Measurements from ENCODE around the gene DOCK11. TPM values are rescaled to one million over a fixed set of nuclear protein-coding genes. Genes with fewer than 3 reads are reported as not detected.

DOCK11 gene
- total RNA-seq, 2 donors from 2014 or later, result 3.1 to 3.4 TPM

- H3K4me3 ChIP-seq (ENCODE audit: low read length), result no peak overlapping the region
- no peak overlapping the region for H3K27ac Mint-ChIP-seq
- no peak overlapping the region for H3K9ac ChIP-seq (ENCODE audit: extremely low read depth, low read length, poor library complexity, severe bottlenecking)
- no peak overlapping the region for H3K27ac ChIP-seq (ENCODE audit: low read depth, low read length)
- no peaks in the 10 kb centered on the region for H3K4me1 Mint-ChIP-seq
- no peaks in the 10 kb centered on the region for H3K27me3 Mint-ChIP-seq (ENCODE audit: insufficient read depth)
- peaks cover 23% of the 10 kb centered on the region for H3K9me3 Mint-ChIP-seq
- no peaks in the 10 kb centered on the region for H3K4me1 ChIP-seq (ENCODE audit: control insufficient read depth, insufficient read depth, low read length)
- no peaks in the 10 kb centered on the region for H3K27me3 ChIP-seq (ENCODE audit: control insufficient read depth, insufficient read depth, low read length, poor library complexity, severe bottlenecking)
- WGBS, 2 experiments (ENCODE audit: insufficient coverage in 1 of 2, insufficient read length in 1 of 2), result 97% methylated on average over 6 of the region's 8 CpGs; no CpG with 5 or more reads in 1 of the 2 experiments
- no peaks in the 10 kb centered on the region for H3K36me3 ChIP-seq (ENCODE audit: control insufficient read depth, insufficient read depth, low read length)
- no peak for TF ChIP-seq CTCF (conservative IDR thresholded peaks at IDR 0.05)
- DNase-seq, result no peak
- no peaks in the 10 kb centered on the region for H3K9me3 ChIP-seq (ENCODE audit: control insufficient read depth, low read length)
- no peak overlapping the region for H3K4me3 Mint-ChIP-seq
- no peaks in the 10 kb centered on the region for H3K36me3 Mint-ChIP-seq (ENCODE audit: low read depth)
These were observed 125.6 kb downstream of the DOCK11 start for GRCh38 chrX:118621081-118621759.

- H3K4me1 ChIP-seq (ENCODE audit: control insufficient read depth, insufficient read depth, low read length), result no peaks in the 10 kb centered on the region
- Mint-ChIP-seq H3K36me3 (ENCODE audit: low read depth) (no peaks in the 10 kb centered on the region), H3K4me3 (no peak overlapping the region), H3K4me1 (no peaks in the 10 kb centered on the region), H3K9me3 (peaks cover 32% of the 10 kb centered on the region), H3K27me3 (ENCODE audit: insufficient read depth) (no peaks in the 10 kb centered on the region), H3K27ac (no peak overlapping the region)
- H3K27ac ChIP-seq (ENCODE audit: low read depth, low read length), result no peak overlapping the region
- no peaks in the 10 kb centered on the region for H3K9me3 ChIP-seq (ENCODE audit: control insufficient read depth, low read length)
- no peak overlapping the region for H3K4me3 ChIP-seq (ENCODE audit: low read length)
- TF ChIP-seq CTCF (conservative IDR thresholded peaks at IDR 0.05), result no peak
- no peak overlapping the region for H3K9ac ChIP-seq (ENCODE audit: extremely low read depth, low read length, poor library complexity, severe bottlenecking)
- H3K36me3 ChIP-seq (ENCODE audit: control insufficient read depth, insufficient read depth, low read length), result no peaks in the 10 kb centered on the region
- no peaks in the 10 kb centered on the region for H3K27me3 ChIP-seq (ENCODE audit: control insufficient read depth, insufficient read depth, low read length, poor library complexity, severe bottlenecking)
- 80 to 97% methylated on average over 1 to 3 of the region's 3 CpGs for WGBS, 2 experiments (ENCODE audit: insufficient coverage in 1 of 2, insufficient read length in 1 of 2)
- DNase-seq, result no peak
These were observed 127.4 kb downstream of the DOCK11 start for GRCh38 chrX:118623062-118623461.

- Mint-ChIP-seq H3K27ac (no peak overlapping the region), H3K36me3 (ENCODE audit: low read depth) (no peaks in the 10 kb centered on the region), H3K9me3 (peaks cover 24% of the 10 kb centered on the region), H3K4me1 (no peaks in the 10 kb centered on the region), H3K4me3 (no peak overlapping the region), H3K27me3 (ENCODE audit: insufficient read depth) (no peaks in the 10 kb centered on the region)
- Histone ChIP-seq H3K4me1 (ENCODE audit: control insufficient read depth, insufficient read depth, low read length) (no peaks in the 10 kb centered on the region), H3K9me3 (ENCODE audit: control insufficient read depth, low read length) (no peaks in the 10 kb centered on the region), H3K27me3 (ENCODE audit: control insufficient read depth, insufficient read depth, low read length, poor library complexity, severe bottlenecking) (no peaks in the 10 kb centered on the region), H3K36me3 (ENCODE audit: control insufficient read depth, insufficient read depth, low read length) (no peaks in the 10 kb centered on the region), H3K27ac (ENCODE audit: low read depth, low read length) (no peak overlapping the region), H3K9ac (ENCODE audit: extremely low read depth, low read length, poor library complexity, severe bottlenecking) (no peak overlapping the region), H3K4me3 (ENCODE audit: low read length) (no peak overlapping the region)
- no peak for TF ChIP-seq CTCF (conservative IDR thresholded peaks at IDR 0.05)
- no peak for DNase-seq
- WGBS, 2 experiments (ENCODE audit: insufficient coverage in 1 of 2, insufficient read length in 1 of 2), result 86 to 92% methylated on average over 1 to 4 of the region's 4 CpGs
These were observed 130.7 kb downstream of the DOCK11 start for GRCh38 chrX:118626346-118626745.
